ENCODE measurements around the gene CNR1.

The CNR1 gene

DNA sequence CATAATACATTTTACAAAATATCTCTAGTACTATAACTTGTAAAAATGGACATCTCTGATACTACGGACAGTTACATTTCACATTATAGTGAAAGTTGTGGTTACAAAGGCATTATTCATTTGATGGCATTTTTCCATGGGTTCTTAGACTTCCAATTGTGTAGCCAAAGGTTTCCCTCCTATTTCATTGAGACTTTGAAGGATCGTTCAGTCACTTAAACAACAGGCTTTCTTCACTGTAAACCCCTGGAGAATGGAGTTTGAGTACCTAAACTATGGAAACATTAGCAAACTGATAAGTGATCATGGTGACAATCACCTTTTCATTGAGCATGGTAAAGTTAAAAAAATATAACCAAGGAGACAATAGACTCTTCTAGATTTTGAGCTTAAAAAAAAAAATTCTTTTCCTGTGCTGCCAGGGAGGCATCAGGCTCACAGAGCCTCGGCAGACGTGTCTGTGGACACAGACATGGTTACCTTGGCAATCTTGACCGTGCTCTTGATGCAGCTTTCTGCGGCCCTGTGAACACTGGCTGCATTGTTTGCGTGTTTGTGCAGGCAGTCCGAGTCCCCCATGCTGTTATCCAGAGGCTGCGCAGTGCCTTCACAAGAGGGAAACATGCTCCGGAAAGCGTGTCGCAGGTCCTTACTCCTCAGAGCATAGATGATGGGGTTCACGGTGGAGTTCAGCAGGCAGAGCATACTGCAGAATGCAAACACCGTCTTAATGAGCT lies 22.6 kb downstream of the CNR1 start:
- no peak for DNase-seq (ENCODE audit: low read depth in 2 of 2)

DNA sequence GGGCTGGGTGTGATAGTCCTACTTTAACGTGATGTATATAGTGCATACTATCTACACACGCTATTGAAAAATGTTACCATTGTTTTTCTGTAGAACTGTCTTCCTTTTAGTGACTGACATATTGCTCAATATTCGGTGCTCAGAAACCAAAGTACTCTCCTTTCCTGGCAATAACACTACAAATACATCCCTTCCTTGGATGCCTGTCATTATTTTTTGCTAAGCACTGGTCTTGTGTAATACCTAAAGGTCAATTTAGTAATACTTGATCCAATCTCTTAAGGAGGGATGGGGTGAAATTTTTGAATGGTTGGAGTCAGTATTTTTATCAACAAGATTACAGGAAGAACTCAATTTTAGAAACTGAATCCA lies 23.9 kb downstream of the CNR1 start:
- no peak for DNase-seq (ENCODE audit: low read depth in 2 of 2)

GRCh38 chr6:88141561-88142296 lies 24.4 kb downstream of the CNR1 start:
- no peak for DNase-seq (ENCODE audit: low read depth in 2 of 2)

GRCh38 chr6:88137915-88138314 lies 28.2 kb downstream of the CNR1 start:
- no peak for DNase-seq (ENCODE audit: low read depth in 2 of 2)

GRCh38 chr6:88135578-88136114 lies 30.5 kb downstream of the CNR1 start:
- no peak for DNase-seq (ENCODE audit: low read depth in 2 of 2)

GRCh38 chr6:88134575-88134974 lies 31.6 kb downstream of the CNR1 start:
- DNase-seq (ENCODE audit: low read depth in 2 of 2), result no peak

DNA sequence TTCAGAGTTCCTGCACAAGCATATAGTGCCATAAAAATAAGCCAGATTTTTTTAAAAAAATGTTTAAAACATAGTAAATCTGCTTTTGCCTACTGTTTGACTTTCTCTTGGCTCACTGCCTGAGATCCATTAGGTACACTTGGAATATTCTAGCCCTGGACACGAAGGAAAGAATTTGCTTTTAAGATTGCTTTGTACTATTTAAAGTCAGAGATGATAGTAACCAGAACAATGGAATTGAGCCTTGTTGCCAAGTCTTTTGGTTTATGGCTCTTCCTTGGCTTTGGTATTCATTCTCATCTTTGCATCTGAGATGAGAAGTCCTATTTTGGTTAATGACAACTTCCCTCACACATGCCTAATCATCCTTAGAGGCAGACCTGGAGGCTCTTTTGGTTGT lies 32.4 kb downstream of the CNR1 start:
- DNase-seq (ENCODE audit: low read depth in 2 of 2), result no peak

GRCh38 chr6:88124925-88125557 lies 41.1 kb downstream of the CNR1 start:
- no peak for DNase-seq (ENCODE audit: low read depth in 2 of 2)

DNA sequence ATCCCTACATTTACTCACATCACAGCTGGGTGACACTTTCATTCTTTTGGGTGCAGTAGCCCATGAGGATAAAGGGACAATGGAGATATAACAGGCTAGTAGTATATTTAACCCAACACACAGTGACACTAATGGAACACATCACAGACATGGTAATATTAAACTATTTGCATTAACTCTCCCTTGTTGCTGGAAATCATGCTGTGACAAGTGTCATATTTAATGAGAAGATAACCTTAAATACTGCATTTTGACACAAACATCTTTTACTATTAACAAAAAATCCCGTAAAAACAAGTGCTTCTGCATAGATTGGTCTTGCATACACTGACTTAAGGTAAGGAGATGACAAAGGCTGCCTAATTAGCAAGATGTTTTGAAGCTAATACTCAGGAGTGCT lies 45.5 kb downstream of the CNR1 start:
- no peak for DNase-seq (ENCODE audit: low read depth in 2 of 2)

DNA sequence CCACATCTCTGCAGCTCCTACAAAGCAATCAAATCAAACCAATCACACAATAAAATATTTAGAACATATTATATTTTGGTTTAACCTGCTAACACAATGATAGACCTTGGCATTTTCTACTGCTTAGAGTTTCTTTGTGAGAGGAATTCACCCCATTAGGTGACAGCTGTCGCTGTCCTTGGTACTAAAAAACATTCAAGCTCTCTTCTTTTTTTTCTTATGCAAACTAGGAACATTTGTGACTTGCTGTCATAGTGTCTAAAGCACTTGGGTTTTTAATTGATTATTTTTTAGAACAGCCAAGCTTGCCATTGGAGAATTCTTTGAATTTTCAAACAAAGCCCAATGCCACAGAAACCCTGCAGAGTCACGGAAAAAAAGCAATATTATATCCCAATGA lies 46.4 kb downstream of the CNR1 start:
- DNase-seq (ENCODE audit: low read depth in 2 of 2), result no peak

DNA sequence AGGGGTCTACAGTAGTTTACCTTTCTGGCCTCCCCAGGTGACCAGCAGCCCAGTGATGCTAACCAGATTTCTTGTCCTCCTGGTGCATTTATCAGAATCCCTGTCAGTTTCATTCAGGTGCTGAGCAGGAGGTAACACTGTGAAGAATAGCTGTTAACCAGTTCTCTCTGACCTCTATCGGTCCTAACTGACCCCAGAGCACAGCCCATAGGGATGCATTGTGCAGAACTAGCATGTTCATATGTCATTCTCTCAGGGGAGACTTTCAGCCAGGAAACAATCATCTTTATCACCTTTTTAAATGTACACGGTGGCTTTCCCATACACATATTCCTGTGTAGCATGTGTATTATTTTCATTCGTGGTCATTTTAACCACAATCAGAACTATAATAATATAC lies 49.9 kb downstream of the CNR1 start:
- DNase-seq (ENCODE audit: low read depth in 2 of 2), result no peak

GRCh38 chr6:88115307-88115706 lies 50.8 kb downstream of the CNR1 start:
- DNase-seq (ENCODE audit: low read depth in 2 of 2), result no peak

DNA sequence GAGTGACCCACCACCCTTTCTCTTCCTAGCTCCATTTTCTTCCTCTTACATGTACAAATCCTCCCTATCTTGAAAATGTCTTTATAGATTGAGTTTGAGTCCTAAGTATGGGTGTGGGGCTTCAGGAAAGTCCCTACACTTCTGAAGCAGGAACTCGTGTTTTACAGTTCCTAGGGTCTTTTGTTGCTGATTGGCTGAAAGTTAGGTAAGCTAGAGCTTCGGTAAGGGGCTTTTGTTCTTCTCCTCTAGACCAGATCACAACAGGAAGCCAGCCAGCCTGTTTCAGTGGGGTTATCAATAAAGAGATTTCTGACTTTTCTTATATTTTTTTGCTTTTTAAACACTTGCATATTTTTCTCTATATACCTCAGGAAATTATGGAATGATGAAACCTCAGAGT lies 51.3 kb downstream of the CNR1 start:
- no peak for DNase-seq (ENCODE audit: low read depth in 2 of 2)

DNA sequence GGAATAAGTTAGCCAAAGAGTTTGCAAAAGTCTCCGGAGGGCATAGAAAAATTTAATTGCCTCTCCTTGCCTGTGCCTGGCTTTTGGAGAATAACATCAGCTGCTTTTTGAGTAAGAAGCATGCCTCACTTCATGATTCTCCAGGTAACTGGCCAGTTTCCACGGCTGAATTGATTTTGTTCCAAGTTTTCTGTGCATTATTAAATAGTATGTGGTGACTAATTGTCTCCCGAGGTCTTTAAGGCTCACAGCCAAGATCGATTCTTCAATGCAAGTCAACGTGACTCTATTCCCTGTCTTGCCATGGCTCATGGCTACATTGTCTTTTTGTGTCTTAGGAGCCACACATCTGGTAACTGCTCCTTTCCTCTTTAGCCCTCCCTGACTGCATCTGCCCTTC lies 54.2 kb downstream of the CNR1 start:
- DNase-seq (ENCODE audit: low read depth in 2 of 2), result no peak

DNA sequence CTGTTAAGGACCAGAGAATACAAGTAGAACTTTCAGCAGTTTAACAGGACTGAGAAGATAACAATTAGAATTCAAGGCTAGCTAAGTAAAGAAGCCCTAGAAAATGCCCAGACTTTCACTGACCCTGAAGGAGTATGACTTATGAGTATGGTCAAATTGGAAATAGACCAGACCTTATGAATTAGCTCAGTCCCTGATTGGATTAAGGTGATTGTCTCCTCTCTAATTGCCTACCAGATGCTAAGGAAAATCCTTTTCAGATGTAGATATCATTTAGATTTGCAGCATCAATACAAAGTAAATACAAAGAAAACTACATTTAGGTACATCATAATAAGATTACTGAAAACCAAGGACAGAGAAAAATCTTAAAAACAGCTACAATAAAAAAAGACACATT lies 58.9 kb downstream of the CNR1 start:
- no peak for DNase-seq (ENCODE audit: low read depth in 2 of 2)

DNA sequence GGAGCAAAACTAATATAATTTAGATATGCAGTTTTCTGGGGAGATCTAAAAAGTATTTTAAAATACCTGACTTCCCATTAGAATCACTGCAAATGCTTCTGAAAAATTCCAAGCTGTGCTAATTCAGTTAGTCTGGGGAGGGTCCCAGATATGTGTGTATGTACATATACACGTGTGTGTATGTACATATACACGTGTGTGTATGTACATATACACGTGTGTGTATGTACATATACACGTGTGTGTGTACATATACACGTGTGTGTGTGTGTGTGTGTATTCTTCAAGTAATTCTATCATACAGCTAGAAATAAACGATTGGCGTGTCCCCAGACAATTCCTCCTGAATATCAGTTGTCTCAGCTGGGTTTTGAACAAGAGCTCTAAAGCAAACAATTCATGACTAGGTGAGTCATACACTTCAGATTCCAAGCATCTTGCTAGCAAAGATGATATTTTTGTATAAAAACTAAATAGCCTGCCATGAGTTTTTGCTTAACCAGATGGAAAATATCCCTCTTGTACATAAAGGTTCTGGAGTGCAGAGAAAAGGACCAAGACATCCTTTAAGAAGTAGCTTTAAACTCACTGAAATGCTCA lies 60.3 kb downstream of the CNR1 start:
- no peak for DNase-seq (ENCODE audit: low read depth in 2 of 2)
